G401 (cell line): ENCODE results near the gene GFPT1. TPM values are rescaled to one million over a fixed set of nuclear protein-coding genes. Genes with fewer than 3 reads are reported as not detected.
A peak's percentile ranks its signal among the peaks of the same experiment; 100 is the strongest.
"Not testable (repeated sequence)": the region's sequence is repeated elsewhere in the genome, so short reads cannot be mapped to it uniquely, and the experiment has no call there.

Experiments used
- DNase-seq: peaks from one replicate; pipeline ENCODE4 v3.0.0-alpha.2; 2015; ENCODE audit warnings: low spot score
- in situ Hi-C: cut with HindIII; loops from 2 replicates; pipeline ENCODE4 v1.10.0; 2016; ENCODE audit warnings: low sequenced_read_pairs, mixed read lengths
- total RNA-seq: library from RNA; depleted of rRNA; stranded (reverse); fragments of >200 nt; shearing (Covaris generic); gene quantifications from 2 replicates; pipeline ENCODE4 v1.2.3, GENCODE V29; 2014; rRNA removed

The GFPT1 gene
- total RNA-seq, result 11.6 and 20.4 TPM in 2 replicates

DNA sequence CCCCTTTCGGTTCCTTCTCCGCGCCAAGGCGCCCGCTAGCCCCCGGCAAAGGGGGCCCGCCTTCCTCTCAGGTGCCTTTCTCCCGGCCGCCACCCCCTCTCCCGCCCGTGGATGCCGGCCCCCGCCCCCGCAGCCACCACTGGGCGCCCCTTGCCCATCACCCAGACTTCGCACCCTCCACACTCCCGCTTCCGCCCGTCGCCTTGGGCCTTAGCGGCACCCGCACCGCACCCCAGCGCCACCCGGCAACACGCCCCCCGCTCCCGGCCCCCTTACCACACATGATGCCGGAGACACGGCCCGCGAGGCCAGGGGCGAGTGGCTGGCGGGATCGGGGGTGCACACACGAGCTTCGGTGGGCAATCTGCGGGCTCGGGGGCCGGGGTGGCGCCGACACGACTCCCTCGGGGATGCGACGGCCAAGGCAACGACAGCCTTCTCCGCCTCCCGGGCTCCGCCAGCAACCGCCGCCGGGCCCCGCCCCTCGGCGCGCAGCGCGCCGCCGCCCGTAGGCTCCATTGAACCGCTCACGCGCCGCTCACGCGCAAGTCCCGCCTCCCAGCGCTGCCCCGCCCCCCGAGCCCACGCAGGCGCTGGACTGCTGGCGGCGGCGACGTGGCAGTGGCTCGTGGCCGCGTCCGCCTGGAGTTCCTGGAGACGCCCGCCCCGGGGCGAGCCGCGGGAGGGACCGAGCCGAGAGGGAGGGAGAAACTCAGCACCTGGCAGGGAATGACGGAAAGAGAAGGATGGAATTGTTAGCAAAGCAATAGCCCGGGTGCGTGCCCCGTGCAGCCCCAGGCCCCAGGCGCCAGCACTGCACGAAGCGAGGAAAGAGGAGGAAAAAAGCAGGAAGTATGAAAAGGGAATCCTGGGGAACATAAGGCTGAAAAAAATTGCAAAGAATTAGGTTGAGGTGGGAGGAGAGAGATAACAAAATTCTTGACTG is at the start of gene GFPT1:
GFPT1 (minus strand) TSS at position 439 of the 946 bp plus-strand sequence; CDS start at position 283, 156 bp downstream.
- in situ Hi-C loops, result no loop called here
- peak; percentile 93 for DNase-seq

DNA sequence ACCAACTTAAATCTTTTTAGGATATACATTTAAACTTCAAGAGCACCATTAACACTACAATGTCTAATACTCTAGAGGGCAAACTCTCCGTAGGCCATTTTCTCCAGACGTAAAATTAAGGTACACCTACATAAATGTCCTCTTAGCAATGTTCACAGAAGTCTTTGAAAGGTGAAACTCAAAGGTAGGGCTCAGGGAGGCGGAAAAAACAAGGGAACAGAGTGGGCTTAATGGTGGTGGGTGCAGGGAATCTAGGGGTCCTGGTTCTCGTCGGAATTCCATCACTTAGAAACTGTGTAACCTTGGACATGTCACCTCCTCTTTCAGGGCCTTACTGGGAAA is 49.5 kb upstream of the GFPT1 start:
- no peak for DNase-seq
- in situ Hi-C loops, result no loop called here

GRCh38 chr2:69434753-69435152 is 47.7 kb upstream of the GFPT1 start:
- no peak for DNase-seq
- in situ Hi-C loops, result no loop called here

GRCh38 chr2:69429491-69430183 is 42.6 kb upstream of the GFPT1 start:
- in situ Hi-C loops, result no loop called here

GRCh38 chr2:69428981-69429380 is 42.0 kb upstream of the GFPT1 start:
- no peak for DNase-seq
- in situ Hi-C loops, result no loop called here

More at GRCh38 chr2:69429491-69430183, 42.6 kb upstream of the GFPT1 start:
- DNase-seq, result no peak

GRCh38 chr2:69424419-69424818 is 37.4 kb upstream of the GFPT1 start:
- in situ Hi-C loops, result no loop called here
- no peak for DNase-seq

DNA sequence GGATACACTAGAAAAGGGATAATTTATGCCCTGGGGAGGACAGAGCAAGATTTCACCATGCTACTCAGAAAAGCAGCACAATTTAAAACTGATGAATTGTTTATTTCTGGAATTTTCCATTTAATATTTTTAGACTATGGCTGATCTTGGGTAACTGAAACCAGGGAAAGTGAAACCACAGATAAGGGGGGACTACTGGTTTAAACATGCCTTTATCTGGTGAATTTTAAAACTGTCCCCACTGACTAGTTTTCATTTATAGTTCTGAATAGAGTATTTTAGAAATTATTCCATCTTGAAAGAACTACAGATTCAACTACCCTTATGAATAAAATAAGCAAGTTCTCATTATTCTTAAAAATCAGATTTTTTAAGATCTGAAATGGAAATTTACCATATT is 35.2 kb upstream of the GFPT1 start:
- no peak for DNase-seq
- in situ Hi-C loops, result no loop called here

- in situ Hi-C loops, DNase-seq: not testable (repeated sequence)
Observed at GRCh38 chr2:69419111-69419510, 32.1 kb upstream of the GFPT1 start.

DNA sequence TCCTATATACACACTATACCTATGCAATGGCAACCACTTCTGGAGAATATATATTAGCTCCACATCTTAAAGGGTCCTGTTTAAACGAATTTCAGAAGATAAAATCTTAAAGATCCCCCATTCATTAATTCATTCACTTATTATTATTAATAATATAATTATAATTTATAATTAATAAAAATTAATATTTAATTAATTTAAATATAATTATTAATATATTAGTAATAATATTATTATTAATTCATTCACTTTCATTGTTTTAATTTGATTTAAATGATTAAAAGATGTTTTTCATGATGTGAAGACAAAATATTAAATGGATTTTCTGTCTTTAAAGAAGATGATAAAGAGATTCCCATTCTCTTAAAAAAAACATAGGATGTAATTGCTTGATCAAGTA is 29.1 kb upstream of the GFPT1 start:
- in situ Hi-C loops, result no loop called here
- no peak for DNase-seq

GRCh38 chr2:69411120-69411519 is 24.1 kb upstream of the GFPT1 start:
- DNase-seq, result no peak
- in situ Hi-C loops, result no loop called here

DNA sequence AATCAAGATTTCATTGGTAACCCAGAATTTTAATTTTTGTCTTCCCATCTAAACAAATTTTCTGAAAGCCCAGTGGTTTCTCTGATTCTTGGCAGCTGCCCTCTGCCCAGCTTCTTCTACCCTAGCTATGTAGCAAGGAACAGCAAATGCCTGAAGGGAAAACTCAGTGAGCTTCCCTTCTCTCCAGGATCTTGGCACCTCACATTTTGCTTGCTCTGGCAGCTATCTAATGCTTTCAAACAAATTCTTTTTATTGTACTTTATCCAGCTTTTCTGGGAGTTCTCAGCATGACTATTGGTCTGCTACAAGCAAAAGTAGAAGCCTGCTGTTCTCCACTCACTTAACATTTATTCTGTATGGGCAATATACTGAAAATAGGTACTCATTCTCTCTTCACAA is 18.3 kb upstream of the GFPT1 start:
- in situ Hi-C loops, result no loop called here

DNA sequence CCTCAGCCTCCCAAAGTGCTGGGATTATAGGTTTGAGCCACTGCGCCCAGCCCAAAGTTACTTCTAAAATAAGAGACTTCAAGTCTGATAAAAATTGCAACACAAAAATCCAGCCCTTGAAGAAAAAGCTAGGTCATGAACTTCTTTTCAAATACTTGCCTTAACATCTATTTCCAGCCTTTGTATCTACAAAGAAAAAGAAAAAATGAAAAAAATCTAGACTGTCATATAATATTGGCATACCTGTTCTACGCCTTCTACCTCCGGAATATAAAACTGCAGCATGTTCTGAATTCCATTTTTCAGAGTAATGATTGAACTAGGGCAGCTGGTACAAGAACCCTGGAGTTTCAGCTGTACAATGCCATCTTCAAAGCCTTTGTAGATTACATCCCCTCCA is 13.1 kb upstream of the GFPT1 start:
- in situ Hi-C loops, result no loop called here
- DNase-seq, result no peak

More for the DNA sequence above, 18.3 kb upstream of the GFPT1 start:
- DNase-seq, result no peak

DNA sequence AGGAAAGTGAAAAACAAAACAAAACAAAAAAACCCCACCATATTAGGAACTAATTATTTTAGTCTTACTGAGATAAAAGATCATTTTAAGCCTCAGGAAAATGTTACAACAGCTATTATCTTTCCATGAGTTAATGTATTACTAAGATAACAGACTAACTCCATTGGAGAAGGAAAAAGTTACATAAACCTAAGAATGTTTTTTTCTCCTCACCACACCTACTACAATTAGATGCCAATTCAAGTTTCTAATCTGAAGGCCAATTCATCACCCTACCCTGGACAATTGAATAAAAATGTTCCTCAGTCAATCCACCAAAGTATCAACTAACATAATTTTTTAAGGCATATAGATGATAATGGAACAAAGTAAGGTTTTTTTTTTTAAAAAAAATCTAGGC is 10.2 kb upstream of the GFPT1 start:
- DNase-seq, result no peak
- in situ Hi-C loops, result no loop called here

- in situ Hi-C loops, result no loop called here
- DNase-seq, result no peak
Observed at GRCh38 chr2:69395866-69396265, 8.8 kb upstream of the GFPT1 start.

DNA sequence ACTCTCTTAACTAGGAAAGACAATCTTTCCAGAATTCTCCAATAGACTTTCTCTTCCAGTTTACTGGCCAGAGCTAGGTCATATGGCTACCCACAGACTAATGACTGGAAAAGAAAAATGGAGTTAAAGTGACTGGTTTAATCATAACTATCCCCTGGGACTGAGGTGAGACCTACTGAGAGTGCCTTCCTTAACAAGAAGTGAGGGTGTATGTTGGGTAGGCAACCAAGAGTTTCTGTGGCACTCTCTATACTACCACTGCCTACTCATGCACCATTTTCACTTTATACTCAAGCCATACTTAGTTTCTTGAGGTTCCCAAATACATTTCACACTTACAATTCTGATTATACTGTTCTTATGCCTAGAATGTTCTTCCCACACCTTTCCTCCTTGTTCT is 6.9 kb upstream of the GFPT1 start:
- DNase-seq, result no peak
- in situ Hi-C loops, result no loop called here

DNA sequence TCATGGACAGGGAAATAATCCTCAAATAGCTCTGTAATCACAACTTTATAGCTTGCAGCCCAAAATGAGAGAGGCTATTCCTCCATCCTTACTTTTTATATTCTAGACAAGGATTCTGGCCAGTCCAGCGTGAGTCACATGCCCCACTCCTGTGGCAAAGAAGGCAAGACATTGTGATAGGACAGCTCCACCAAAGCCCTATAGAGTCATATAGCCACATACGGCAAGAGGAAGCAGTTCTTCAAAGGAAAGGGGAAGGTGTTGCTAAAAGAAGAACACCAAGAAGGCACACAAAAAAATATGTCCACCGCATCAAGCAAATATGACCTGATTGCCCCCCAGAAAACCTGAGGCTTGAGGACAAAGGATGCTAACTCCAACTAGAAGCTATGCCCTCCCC is 3.4 kb upstream of the GFPT1 start:
- in situ Hi-C loops, result no loop called here
- no peak for DNase-seq

GRCh38 chr2:69390001-69390400 is 3.0 kb upstream of the GFPT1 start:
- no peak for DNase-seq
- in situ Hi-C loops, result no loop called here

DNA sequence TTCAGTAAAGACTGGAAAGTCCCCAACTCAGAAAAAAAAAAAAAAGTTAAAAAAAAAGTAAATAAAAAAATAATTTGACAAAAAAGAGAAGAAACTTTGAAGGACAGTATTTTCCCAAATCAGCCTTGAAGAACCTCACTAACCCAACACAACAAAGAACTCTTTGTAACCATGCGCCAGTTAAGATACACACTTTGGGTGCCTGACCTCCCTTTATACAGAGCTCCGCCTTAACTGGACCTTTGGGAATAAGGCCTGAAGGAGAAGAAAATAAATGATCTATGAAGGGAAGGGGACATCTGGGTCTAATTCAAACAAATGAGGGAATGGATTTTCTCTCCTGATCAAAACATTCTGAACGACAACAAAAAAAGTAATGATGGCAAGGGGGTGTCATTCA is 2.2 kb upstream of the GFPT1 start:
- in situ Hi-C loops, result no loop called here
- no peak for DNase-seq

DNA sequence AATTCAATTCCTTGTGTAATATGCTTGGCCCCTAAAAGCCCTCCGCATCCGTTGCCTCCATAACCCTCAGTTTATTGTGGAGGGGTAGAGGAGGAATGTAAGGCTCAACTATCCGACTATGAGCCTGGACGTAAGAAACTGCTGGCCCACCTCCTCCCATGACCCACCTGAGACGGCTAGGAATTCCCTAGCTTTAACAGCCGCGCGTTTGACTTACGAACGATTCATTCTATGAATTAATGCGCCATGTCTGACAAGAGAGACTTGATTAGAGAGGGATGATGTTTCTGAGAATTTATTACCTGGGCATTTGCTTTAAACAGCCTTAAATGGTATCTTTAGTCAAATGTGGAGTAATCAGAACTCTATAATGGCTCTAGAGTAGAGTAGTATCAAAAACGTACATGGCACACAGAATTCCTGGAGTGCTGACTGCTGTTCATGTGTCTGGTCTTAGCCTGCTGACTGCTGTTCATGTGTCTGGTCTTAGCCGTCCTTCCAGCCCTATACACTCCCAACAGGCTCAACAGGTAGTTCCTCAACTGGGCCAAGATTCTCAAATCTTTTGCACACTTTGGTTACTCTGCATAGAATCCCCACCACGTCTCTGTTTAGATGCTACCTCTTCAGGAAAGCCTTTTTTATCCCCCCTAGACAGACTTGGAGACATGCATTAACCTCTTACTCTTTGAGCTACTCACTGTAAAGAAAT is 899 bp upstream of the GFPT1 start:
- DNase-seq, result peak; percentile 24
- in situ Hi-C loops, result no loop called here

- peak; percentile 9 for DNase-seq
- in situ Hi-C loops, result no loop called here
Observed at GRCh38 chr2:69386360-69386759, 667 bp downstream of the GFPT1 start.
